H1 (cell line): Measurements from ENCODE around the gene MAGI1. TPM values are rescaled to one million over a fixed set of nuclear protein-coding genes. Genes with fewer than 3 reads are reported as not detected.

ENCODE experiments used
- CTCF ChIA-PET: fragments of 300-600 bp; sonication (Branson Sonifier 250); formaldehyde crosslinking; loops from one replicate; lab custom pipeline; 2021; ENCODE audit not compliant: partially characterized antibody; lab: Charles Lee
- POLR2A ChIA-PET: fragments of 300-600 bp; sonication (Branson Sonifier 250); formaldehyde crosslinking; loops from one replicate; lab custom pipeline; 2021; ENCODE audit warnings: inconsistent platforms; ENCODE audit not compliant: partially characterized antibody; lab: Charles Lee
- DNase-seq, 2 experiments: peaks; one replicate each; pipeline versions ENCODE4 v3.0.0 to v3.0.0-alpha.2; 2010 to 2022; ENCODE audit warnings: low spot score in 2 of 2, low read depth in 1 of 2, mixed read lengths in 1 of 2
- FAIRE-seq: peaks from 2 replicates; lab custom pipeline; 2011; peaks lifted over from hg19 to GRCh38; lab: Jason Lieb, UNC
- H2AFZ ChIP-seq: 2 replicates; pipeline ENCODE4 v1.8.1; 2012; ENCODE audit warnings: low read length, inconsistent platforms
- H2AK5ac ChIP-seq: 2 replicates; pipeline ENCODE4 v1.6.1; 2013; ENCODE audit warnings: low read depth, low read length
- H2BK120ac ChIP-seq: replicated peaks from 2 replicates; pipeline ENCODE3; 2013; ENCODE audit warnings: low read depth, low read length, inconsistent platforms
- H2BK12ac ChIP-seq: 2 replicates; pipeline ENCODE4 v1.6.1; 2013; ENCODE audit warnings: low read depth, low read length
- H2BK15ac ChIP-seq: 2 replicates; pipeline ENCODE4 v1.6.1; 2013; ENCODE audit warnings: low read length
- H2BK20ac ChIP-seq: 2 replicates; pipeline ENCODE4 v1.6.1; 2013; ENCODE audit warnings: low read length
- H2BK5ac ChIP-seq: 2 replicates; pipeline ENCODE4 v1.6.1; 2013; ENCODE audit warnings: low read depth, low read length
- H3K14ac ChIP-seq: 2 replicates; pipeline ENCODE4 v1.6.1; 2013; ENCODE audit warnings: inconsistent platforms; ENCODE audit not compliant: insufficient read length
- H3K18ac ChIP-seq: 2 replicates; pipeline ENCODE4 v1.6.1; 2013; ENCODE audit warnings: low read length; ENCODE audit errors: extremely low read depth
- H3K23ac ChIP-seq: 2 replicates; pipeline ENCODE4 v1.6.1; 2013; ENCODE audit warnings: inconsistent platforms; ENCODE audit not compliant: insufficient read length
- H3K23me2 ChIP-seq: 2 replicates; pipeline ENCODE4 v1.6.1; 2013; ENCODE audit warnings: low read depth, low read length
- H3K27ac ChIP-seq: 2 replicates; pipeline ENCODE4 v1.6.1; 2011; ENCODE audit warnings: low read depth, low read length, inconsistent platforms
- H3K27me3 ChIP-seq, 4 experiments: replicated peaks in 1 of 4; 1 replicate in 1 of 4; 2 replicates in 3 of 4; pipeline versions ENCODE4 v1.6.1 to v1.8.1; 2011 to 2013; ENCODE audit warnings: low read length in 3 of 4, mild to moderate bottlenecking in 3 of 4, inconsistent platforms in 2 of 4, mixed read lengths in 2 of 4, moderate library complexity in 1 of 4; ENCODE audit not compliant: control insufficient read depth in 3 of 4, insufficient read depth in 3 of 4; ENCODE audit errors: extremely low read depth in 1 of 4
- H3K36me3 ChIP-seq, 4 experiments: 2 replicates each; pipeline versions ENCODE4 v1.6.1 to v1.8.1; 2011 to 2013; ENCODE audit warnings: mild to moderate bottlenecking in 4 of 4, low read length in 3 of 4, moderate library complexity in 2 of 4, control low read depth in 1 of 4, inconsistent platforms in 1 of 4; ENCODE audit not compliant: insufficient read depth in 4 of 4, control insufficient read depth in 2 of 4
- H3K4ac ChIP-seq: replicated peaks from 2 replicates; pipeline ENCODE3; 2013; ENCODE audit warnings: low read length, low read depth, mixed read lengths, inconsistent platforms; ENCODE audit not compliant: insufficient read length
- H3K4me1 ChIP-seq, 4 experiments: replicated peaks in 1 of 4; 1 replicate in 1 of 4; 2 replicates in 3 of 4; pipeline versions ENCODE4 v1.6.1 to v1.8.1; 2011 to 2013; ENCODE audit warnings: low read length in 3 of 4, inconsistent platforms in 2 of 4, mixed read lengths in 1 of 4; ENCODE audit not compliant: insufficient read depth in 4 of 4, control insufficient read depth in 3 of 4
- H3K4me2 ChIP-seq, 2 experiments: 2 replicates each; pipeline versions ENCODE4 v1.6.1 to v1.8.1; 2011 to 2013; ENCODE audit warnings: low read depth in 2 of 2, low read length in 2 of 2, control low read depth in 1 of 2, inconsistent platforms in 1 of 2, mild to moderate bottlenecking in 1 of 2; ENCODE audit not compliant: insufficient read depth in 1 of 2
- H3K4me3 ChIP-seq, 4 experiments: fragments of 200-600, 300-600 bp in 1 of 4; sonication (generic), shearing (Covaris generic), sonication (Bioruptor Twin) in 1 of 4; 2 replicates each; pipeline versions ENCODE4 v1.5.1 to v1.8.1; 2011 to 2016; ENCODE audit warnings: low read length in 4 of 4, low read depth in 3 of 4, control low read depth in 2 of 4, inconsistent platforms in 2 of 4, mild to moderate bottlenecking in 2 of 4, mixed read lengths in 1 of 4, moderate library complexity in 1 of 4; ENCODE audit not compliant: insufficient read depth in 2 of 4; ENCODE audit errors: extremely low read depth in 1 of 4
- H3K56ac ChIP-seq: replicated peaks from 2 replicates; pipeline ENCODE3; 2013; ENCODE audit warnings: low read depth, mild to moderate bottlenecking, mixed read lengths, low read length, inconsistent platforms; ENCODE audit not compliant: insufficient read length
- H3K79me1 ChIP-seq: 2 replicates; pipeline ENCODE4 v1.6.1; 2013; ENCODE audit warnings: low read depth, low read length, control low read depth
- H3K79me2 ChIP-seq, 2 experiments: 2 replicates each; pipeline versions ENCODE4 v1.6.1 to v1.8.1; 2012 to 2013; ENCODE audit warnings: low read length in 2 of 2, mild to moderate bottlenecking in 2 of 2, inconsistent platforms in 1 of 2; ENCODE audit not compliant: insufficient read depth in 2 of 2, control insufficient read depth in 1 of 2
- H3K9ac ChIP-seq, 4 experiments: replicated peaks in 1 of 4; 1 replicate in 1 of 4; 2 replicates in 3 of 4; pipeline versions ENCODE4 v1.6.1 to v1.8.1; 2011 to 2013; ENCODE audit warnings: low read depth in 3 of 4, low read length in 3 of 4, control low read depth in 2 of 4, mild to moderate bottlenecking in 2 of 4, moderate library complexity in 2 of 4, inconsistent platforms in 1 of 4; ENCODE audit errors: extremely low read depth in 1 of 4
- H3K9me3 ChIP-seq, 2 experiments: 2 replicates each; pipeline versions ENCODE4 v1.6.1 to v1.8.1; 2012 to 2013; ENCODE audit warnings: mild to moderate bottlenecking in 2 of 2, moderate library complexity in 2 of 2, control low read depth in 1 of 2, inconsistent platforms in 1 of 2, low read depth in 1 of 2, low read length in 1 of 2, mixed read lengths in 1 of 2; ENCODE audit not compliant: insufficient read depth in 2 of 2
- H4K20me1 ChIP-seq, 2 experiments: replicated peaks in 1 of 2; 2 replicates each; pipeline versions ENCODE3 to v1.8.1; 2011 to 2013; ENCODE audit warnings: inconsistent platforms in 2 of 2, low read length in 2 of 2, mild to moderate bottlenecking in 1 of 2; ENCODE audit not compliant: insufficient read depth in 2 of 2, control insufficient read depth in 1 of 2
- H4K5ac ChIP-seq: 2 replicates; pipeline ENCODE4 v1.6.1; 2013; ENCODE audit warnings: low read length, low read depth, mixed read lengths, inconsistent platforms; ENCODE audit not compliant: insufficient read length
- H4K8ac ChIP-seq: 2 replicates; pipeline ENCODE4 v1.8.0; 2013; ENCODE audit warnings: mild to moderate bottlenecking, moderate library complexity, low read length, inconsistent platforms; ENCODE audit not compliant: insufficient read depth; ENCODE audit errors: extremely low read depth
- H4K91ac ChIP-seq: replicated peaks from 2 replicates; pipeline ENCODE3; 2013; ENCODE audit warnings: low read length, mixed read lengths, inconsistent platforms; ENCODE audit not compliant: insufficient read length
- BRCA1 ChIP-seq: IDR thresholded peaks from 2 replicates; pipeline ENCODE4 v1.6.1; 2012; ENCODE audit warnings: low read depth, low read length, improper control_type of control experiment
- CTBP2 ChIP-seq: IDR thresholded peaks from 2 replicates; pipeline ENCODE4 v1.7.0; 2011; ENCODE audit warnings: borderline replicate concordance, mild to moderate bottlenecking, moderate library complexity, mixed read lengths, low read length; ENCODE audit not compliant: insufficient read depth, insufficient read length
- EZH2 ChIP-seq: fragments of 200-600 bp; sonication (generic); IDR thresholded peaks from 2 replicates; pipeline ENCODE4 v1.7.1; 2012; ENCODE audit warnings: low read depth, mild to moderate bottlenecking, moderate library complexity, low read length, inconsistent platforms; ENCODE audit not compliant: severe bottlenecking
- GABPA ChIP-seq: IDR thresholded peaks from 2 replicates; pipeline ENCODE4 v1.6.1; 2011; ENCODE audit warnings: mild to moderate bottlenecking, low read length, moderate library complexity, borderline replicate concordance; ENCODE audit not compliant: insufficient read depth
- KDM1A ChIP-seq: fragments of 200-600, 300-600 bp; sonication (generic); IDR thresholded peaks from 2 replicates; pipeline ENCODE4 v1.7.1; 2016; ENCODE audit warnings: mild to moderate bottlenecking, low read length, borderline replicate concordance
- PHF8 ChIP-seq: fragments of 200-600 bp; sonication (generic); conservative IDR thresholded peaks from 2 replicates; pipeline ENCODE4 v1.7.1; 2012; ENCODE audit warnings: low read depth, mild to moderate bottlenecking, inconsistent platforms, low read length, moderate library complexity
- POLR2A ChIP-seq, 2 experiments: IDR thresholded peaks; 1 replicate in 1 of 2; 2 replicates in 1 of 2; pipeline ENCODE4 v1.6.1; 2011; ENCODE audit warnings: low read depth in 2 of 2, low read length in 2 of 2, mild to moderate bottlenecking in 2 of 2; ENCODE audit errors: control extremely low read depth in 1 of 2
- SP1 ChIP-seq: IDR thresholded peaks from 2 replicates; pipeline ENCODE4 v1.6.1; 2011; ENCODE audit warnings: low read depth, low read length
- SRF ChIP-seq: IDR thresholded peaks from 2 replicates; pipeline ENCODE4 v1.6.1; 2011; ENCODE audit warnings: mild to moderate bottlenecking, low read depth, low read length, moderate library complexity
- TBP ChIP-seq: IDR thresholded peaks from 2 replicates; pipeline ENCODE4 v1.6.1; 2011; ENCODE audit warnings: low read depth, low read length, improper control_type of control experiment
- TCF12 ChIP-seq: IDR thresholded peaks from 2 replicates; pipeline ENCODE4 v1.6.1; 2011; ENCODE audit warnings: low read depth, mild to moderate bottlenecking, low read length
- WGBS, 2 experiments: shearing (Covaris generic) in 1 of 2; methylation state at CpG; one replicate each; pipeline versions ENCODE4 v1.1.6 to v1.1.7; 2013 to 2015; ENCODE audit warnings: low lambda C conversion rate in 2 of 2, mixed read lengths in 2 of 2, inconsistent platforms in 1 of 2, low coverage in 1 of 2, missing lambda C conversion rate in 1 of 2; ENCODE audit not compliant: insufficient replicate concordance in 2 of 2, insufficient coverage in 1 of 2, insufficient read length in 1 of 2; ENCODE audit errors: extremely low coverage in 1 of 2, missing lambda C conversion rate in 1 of 2; 5-methylcytosine and 5-hydroxymethylcytosine counted together
- polyA plus RNA-seq, 7 experiments: library from polyadenylated mRNA; depleted of rRNA in 3 of 7; stranded (reverse) in 5 of 7; unstranded in 2 of 7; fragments of >200 nt in 5 of 7; fragments of 200-250 nt in 2 of 7; gene quantifications; 1 replicate in 5 of 7; 2 replicates in 1 of 7; 4 replicates in 1 of 7; pipeline versions ENCODE4 v1.2.1 to v1.2.3, GENCODE V29; 2011 to 2013; ENCODE audit warnings: missing spikeins in 2 of 7, mixed read lengths in 2 of 7
- total RNA-seq: library from RNA; stranded (reverse); fragmentation: NEBNext Ultra II Directional; extraction: Animal tissue kit (Norgen Biotek cat#: 25700); gene quantifications from 2 replicates; pipeline ENCODE4 v1.2.1, GENCODE V29; 2021

MAGI1 gene
- total and polyA plus RNA-seq, 2 of the 8 experiments (the other 6 are each of a cell fraction or from before 2014, with no cell fraction given): 19.8 to 78.0 TPM

DNA sequence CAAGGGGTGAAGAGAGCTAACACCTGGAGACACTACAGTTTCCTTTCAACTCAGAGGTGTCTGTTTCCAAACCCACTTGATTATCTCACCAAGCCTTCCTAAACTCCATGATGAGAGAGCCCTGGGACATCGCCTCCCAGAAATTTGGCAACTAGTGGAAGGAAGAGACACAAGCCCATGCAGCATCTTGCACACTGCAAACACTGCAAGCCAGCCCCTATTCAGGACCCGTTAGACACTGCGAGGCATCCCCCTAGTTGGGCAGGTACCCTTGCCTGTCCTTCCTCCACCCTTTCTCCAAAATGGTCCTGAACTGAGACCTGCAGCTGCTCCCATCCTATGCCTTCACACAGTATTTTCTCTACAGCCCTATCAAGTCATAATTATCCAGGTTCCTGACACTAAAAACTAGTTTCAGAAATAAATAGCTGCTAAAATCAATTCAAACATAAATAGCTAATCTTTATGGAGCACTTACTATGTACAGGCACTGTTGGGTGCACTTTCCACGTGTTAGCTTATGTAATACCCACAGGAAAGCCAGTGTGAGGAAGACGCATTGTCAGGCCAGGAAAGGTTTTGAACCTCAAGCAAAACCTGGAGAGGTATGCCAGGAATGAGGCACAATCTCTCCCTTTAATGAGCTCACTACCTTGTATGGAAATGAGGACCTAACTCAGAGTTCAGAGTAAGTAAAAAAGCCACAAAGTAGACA is 2.8 kb downstream of the MAGI1 start:
- FAIRE-seq (peak; percentile 92), DNase-seq (no peak)
- H3K9ac ChIP-seq: peak overlapping the region in 2 of 4 experiments; percentile 43 to 69; a peak in 2 of 7 replicates
- peak overlapping the region; percentile 5; the same call in 1 of the 2 replicates for H3K27ac ChIP-seq
- H2BK20ac ChIP-seq: peak overlapping the region; percentile 35; the same call in 1 of the 2 replicates
- peaks cover 4 to 72% of the 10 kb centered on the region in 2 experiments; a peak in 3 of 4 replicates for H3K79me2 ChIP-seq
- H3K4me3 ChIP-seq: peak overlapping the region; percentile 73 to 93 (median 82); a peak in 7 of 8 replicates
- H3K23me2 ChIP-seq: peaks cover 16% of the 10 kb centered on the region
- H2BK12ac ChIP-seq: peak overlapping the region; percentile 96
- no peaks in the 10 kb centered on the region for H3K27me3 ChIP-seq
- H4K20me1 ChIP-seq: peaks cover 2 to 3% of the 10 kb centered on the region in 2 experiments
- H3K9me3 ChIP-seq: no peaks in the 10 kb centered on the region
- WGBS, 2 experiments: 45% methylated on average over 5 of the region's 5 CpGs; no CpG with 5 or more reads in 1 of the 2 experiments
- peak overlapping the region; percentile 93 to 97 for H3K4me2 ChIP-seq
- H2BK120ac ChIP-seq: peak overlapping the region; percentile 1
- H2BK5ac ChIP-seq: peak overlapping the region; percentile 79
- no peak overlapping the region for H3K14ac ChIP-seq
- no peak overlapping the region for H3K56ac ChIP-seq
- ChIA-PET CTCF (interaction anchor here (0.8 to 2.6 kb wide), 17 partner anchors 12 to 304 kb away, joined by 3 to 10 read pairs (median 4); no protein-coding TSS in a partner anchor), POLR2A (interaction anchor here (0.7 to 1.9 kb wide), 15 partner anchors 9 to 439 kb away, joined by 3 to 7 read pairs (median 4); no protein-coding TSS in a partner anchor)
- H3K36me3 ChIP-seq: peaks cover 0 to 3% (median 0%) of the 10 kb centered on the region in 4 experiments; a peak in 1 of 8 replicates
- H4K5ac ChIP-seq: no peak overlapping the region
- H3K18ac ChIP-seq: peak overlapping the region; percentile 43
- no peak overlapping the region for H3K23ac ChIP-seq
- no peak overlapping the region for H3K4ac ChIP-seq
- H4K8ac ChIP-seq: peak overlapping the region; percentile 47; the same call in 1 of the 2 replicates
- peak overlapping the region; percentile 29; the same call in 1 of the 2 replicates for H2AK5ac ChIP-seq
- peaks cover 9% of the 10 kb centered on the region; the same call in 1 of the 2 replicates for H3K79me1 ChIP-seq
- no peak overlapping the region for H2BK15ac ChIP-seq
- H2AFZ ChIP-seq: no peak overlapping the region
- no peak overlapping the region for H4K91ac ChIP-seq
- peaks cover 12 to 30% (median 23%) of the 10 kb centered on the region in 4 experiments for H3K4me1 ChIP-seq
- TF ChIP-seq KDM1A (peak; percentile 19; the same call in 1 of the 2 replicates), SRF (peak; percentile 36; the same call in 1 of the 2 replicates), TBP (peak; percentile 23; the same call in 1 of the 2 replicates), CTBP2 (no peak), GABPA (no peak), EZH2 (no peak), POLR2A (IDR thresholded peaks at IDR 0.05; ENCODE audit: control extremely low read depth in 1 of 2, low read depth in 2 of 2, low read length in 2 of 2) (peak in 1 of 2 experiments; percentile 63; a peak in 1 of 3 replicates), PHF8 (no peak), SP1 (peak; percentile 68; the same call in 1 of the 2 replicates), BRCA1 (no peak), TCF12 (no peak)
